Camera-type eye (tissue), 1 donor: ENCODE results near the gene STAT5A. TPM values are rescaled to one million over a fixed set of nuclear protein-coding genes. Genes with fewer than 3 reads are reported as not detected.

Experiments
- total RNA-seq: library from RNA; depleted of rRNA; stranded (reverse); fragments of >200 nt; gene quantifications from one replicate; pipeline ENCODE4 v1.2.3, GENCODE V29; 2014

STAT5A gene
- total RNA-seq: 15.6 TPM

GRCh38 chr17:42287977-42288802 is at the start of gene STAT5A:
TSS of gene STAT5A (plus strand) at chr17:42288498. CDS start at chr17:42289412, 914 bp downstream.

DNA sequence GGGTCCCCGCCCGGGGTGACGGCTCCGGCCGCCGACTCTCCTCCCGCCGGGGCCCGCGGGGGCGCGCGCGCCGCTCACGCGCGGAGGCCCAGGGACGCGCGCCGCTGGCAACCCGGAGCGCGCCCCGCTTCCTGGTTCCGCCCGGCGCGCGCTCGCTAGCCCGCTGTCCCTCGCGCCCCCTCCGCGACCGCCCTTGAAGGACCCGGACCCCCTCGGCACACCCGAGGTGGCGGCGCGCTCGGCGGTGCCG is 12.0 kb upstream of the STAT5A start, which contains the start of gene STAT5B:
STAT5B (minus strand) TSS at position 33 of the 250 bp plus-strand sequence. CDS start 44,264 bp downstream, outside the sequence.

Other genes with a start within 250 kb of the STAT5A start
- gene C17orf113, start 237.9 kb upstream of the STAT5A start, total RNA-seq: 7.9 TPM
- 4.0 TPM for gene ZNF385C, start 190.0 kb upstream of the STAT5A start, total RNA-seq
- 6.3 TPM for gene DHX58, start 175.8 kb upstream of the STAT5A start, total RNA-seq
- gene KAT2A, start 167.1 kb upstream of the STAT5A start, total RNA-seq: 28.9 TPM
- gene HSPB9, start 165.7 kb upstream of the STAT5A start, total RNA-seq: not detected
- 60.8 TPM for gene RAB5C, start 133.5 kb upstream of the STAT5A start, total RNA-seq
- gene KCNH4, start 107.4 kb upstream of the STAT5A start, total RNA-seq: not detected
- 1.4 TPM for gene HCRT, start 103.0 kb upstream of the STAT5A start, total RNA-seq
- gene GHDC, start 94.0 kb upstream of the STAT5A start, total RNA-seq: 38.6 TPM
- gene STAT5B, start 12.1 kb upstream of the STAT5A start, total RNA-seq: 60.3 TPM
- gene STAT3, start 99.9 kb downstream of the STAT5A start, total RNA-seq: 92.6 TPM
- gene CAVIN1, start 134.8 kb downstream of the STAT5A start, total RNA-seq: 178 TPM
- gene ATP6V0A1, start 170.4 kb downstream of the STAT5A start, total RNA-seq: 185 TPM
- 29.7 TPM for gene NAGLU, start 247.7 kb downstream of the STAT5A start, total RNA-seq